Testis (tissue), 2 donors: ENCODE data around the gene FOXL1.

Source experiments
- CTCF ChIP-seq, 3 experiments: fragments of 450-650 bp in 2 of 3; fragments of 200-600 bp in 1 of 3; sonication (generic) in 1 of 3; IDR thresholded peaks; one replicate each; pipeline ENCODE4 v1.5.1; 2016 to 2019; ENCODE audit warnings: antibody characterized with exemption in 3 of 3, mild to moderate bottlenecking in 2 of 3, moderate library complexity in 1 of 3
- POLR2A ChIP-seq: fragments of 450-650 bp; IDR thresholded peaks from one replicate; pipeline ENCODE4 v1.6.1; 2017; ENCODE audit warnings: antibody characterized with exemption, mild to moderate bottlenecking, moderate library complexity

DNA sequence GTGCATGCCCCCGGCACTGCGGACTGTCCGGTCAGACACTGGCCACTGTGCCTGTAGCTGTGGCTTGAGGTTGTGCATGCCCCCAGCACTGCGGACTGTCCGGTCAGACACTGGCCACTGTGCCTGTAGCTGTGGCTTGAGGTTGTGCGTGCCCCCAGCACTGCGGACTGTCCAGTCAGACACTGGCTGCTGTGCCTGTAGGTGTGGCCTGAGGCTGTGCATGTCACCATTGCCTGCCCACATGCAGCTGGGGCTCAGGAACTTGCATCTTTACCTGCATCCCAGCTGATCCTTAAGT lies 28.5 kb upstream of the FOXL1 start:
- TF ChIP-seq CTCF (IDR thresholded peaks at IDR 0.05) (no peak), POLR2A (no peak)
